H1 (cell line): ENCODE results near the gene PXDN. TPM values are rescaled to one million over a fixed set of nuclear protein-coding genes. Genes with fewer than 3 reads are reported as not detected.

Source experiments
- CTCF ChIA-PET: fragments of 300-600 bp; sonication (Branson Sonifier 250); formaldehyde crosslinking; loops from one replicate; lab custom pipeline; 2021; ENCODE audit not compliant: partially characterized antibody; lab: Charles Lee
- POLR2A ChIA-PET: fragments of 300-600 bp; sonication (Branson Sonifier 250); formaldehyde crosslinking; loops from one replicate; lab custom pipeline; 2021; ENCODE audit warnings: inconsistent platforms; ENCODE audit not compliant: partially characterized antibody; lab: Charles Lee
- DNase-seq, 2 experiments: peaks; one replicate each; pipeline versions ENCODE4 v3.0.0 to v3.0.0-alpha.2; 2010 to 2022; ENCODE audit warnings: low spot score in 2 of 2, low read depth in 1 of 2, mixed read lengths in 1 of 2
- FAIRE-seq: peaks from 2 replicates; lab custom pipeline; 2011; peaks lifted over from hg19 to GRCh38; lab: Jason Lieb, UNC
- H2AFZ ChIP-seq: 2 replicates; pipeline ENCODE4 v1.8.1; 2012; ENCODE audit warnings: low read length, inconsistent platforms
- H2AK5ac ChIP-seq: 2 replicates; pipeline ENCODE4 v1.6.1; 2013; ENCODE audit warnings: low read depth, low read length
- H2BK120ac ChIP-seq: replicated peaks from 2 replicates; pipeline ENCODE3; 2013; ENCODE audit warnings: low read depth, low read length, inconsistent platforms
- H2BK12ac ChIP-seq: 2 replicates; pipeline ENCODE4 v1.6.1; 2013; ENCODE audit warnings: low read depth, low read length
- H2BK15ac ChIP-seq: 2 replicates; pipeline ENCODE4 v1.6.1; 2013; ENCODE audit warnings: low read length
- H2BK20ac ChIP-seq: 2 replicates; pipeline ENCODE4 v1.6.1; 2013; ENCODE audit warnings: low read length
- H2BK5ac ChIP-seq: 2 replicates; pipeline ENCODE4 v1.6.1; 2013; ENCODE audit warnings: low read depth, low read length
- H3K14ac ChIP-seq: 2 replicates; pipeline ENCODE4 v1.6.1; 2013; ENCODE audit warnings: inconsistent platforms; ENCODE audit not compliant: insufficient read length
- H3K18ac ChIP-seq: 2 replicates; pipeline ENCODE4 v1.6.1; 2013; ENCODE audit warnings: low read length; ENCODE audit errors: extremely low read depth
- H3K23ac ChIP-seq: 2 replicates; pipeline ENCODE4 v1.6.1; 2013; ENCODE audit warnings: inconsistent platforms; ENCODE audit not compliant: insufficient read length
- H3K23me2 ChIP-seq: 2 replicates; pipeline ENCODE4 v1.6.1; 2013; ENCODE audit warnings: low read depth, low read length
- H3K27ac ChIP-seq: 2 replicates; pipeline ENCODE4 v1.6.1; 2011; ENCODE audit warnings: low read depth, low read length, inconsistent platforms
- H3K27me3 ChIP-seq, 4 experiments: replicated peaks in 1 of 4; 1 replicate in 1 of 4; 2 replicates in 3 of 4; pipeline versions ENCODE4 v1.6.1 to v1.8.1; 2011 to 2013; ENCODE audit warnings: low read length in 3 of 4, mild to moderate bottlenecking in 3 of 4, inconsistent platforms in 2 of 4, mixed read lengths in 2 of 4, moderate library complexity in 1 of 4; ENCODE audit not compliant: control insufficient read depth in 3 of 4, insufficient read depth in 3 of 4; ENCODE audit errors: extremely low read depth in 1 of 4
- H3K36me3 ChIP-seq, 4 experiments: 2 replicates each; pipeline versions ENCODE4 v1.6.1 to v1.8.1; 2011 to 2013; ENCODE audit warnings: mild to moderate bottlenecking in 4 of 4, low read length in 3 of 4, moderate library complexity in 2 of 4, control low read depth in 1 of 4, inconsistent platforms in 1 of 4; ENCODE audit not compliant: insufficient read depth in 4 of 4, control insufficient read depth in 2 of 4
- H3K4ac ChIP-seq: replicated peaks from 2 replicates; pipeline ENCODE3; 2013; ENCODE audit warnings: low read length, low read depth, mixed read lengths, inconsistent platforms; ENCODE audit not compliant: insufficient read length
- H3K4me1 ChIP-seq, 4 experiments: replicated peaks in 1 of 4; 1 replicate in 1 of 4; 2 replicates in 3 of 4; pipeline versions ENCODE4 v1.6.1 to v1.8.1; 2011 to 2013; ENCODE audit warnings: low read length in 3 of 4, inconsistent platforms in 2 of 4, mixed read lengths in 1 of 4; ENCODE audit not compliant: insufficient read depth in 4 of 4, control insufficient read depth in 3 of 4
- H3K4me2 ChIP-seq, 2 experiments: 2 replicates each; pipeline versions ENCODE4 v1.6.1 to v1.8.1; 2011 to 2013; ENCODE audit warnings: low read depth in 2 of 2, low read length in 2 of 2, control low read depth in 1 of 2, inconsistent platforms in 1 of 2, mild to moderate bottlenecking in 1 of 2; ENCODE audit not compliant: insufficient read depth in 1 of 2
- H3K4me3 ChIP-seq, 4 experiments: fragments of 200-600, 300-600 bp in 1 of 4; sonication (generic), shearing (Covaris generic), sonication (Bioruptor Twin) in 1 of 4; 2 replicates each; pipeline versions ENCODE4 v1.5.1 to v1.8.1; 2011 to 2016; ENCODE audit warnings: low read length in 4 of 4, low read depth in 3 of 4, control low read depth in 2 of 4, inconsistent platforms in 2 of 4, mild to moderate bottlenecking in 2 of 4, mixed read lengths in 1 of 4, moderate library complexity in 1 of 4; ENCODE audit not compliant: insufficient read depth in 2 of 4; ENCODE audit errors: extremely low read depth in 1 of 4
- H3K56ac ChIP-seq: replicated peaks from 2 replicates; pipeline ENCODE3; 2013; ENCODE audit warnings: low read depth, mild to moderate bottlenecking, mixed read lengths, low read length, inconsistent platforms; ENCODE audit not compliant: insufficient read length
- H3K79me1 ChIP-seq: 2 replicates; pipeline ENCODE4 v1.6.1; 2013; ENCODE audit warnings: low read depth, low read length, control low read depth
- H3K79me2 ChIP-seq, 2 experiments: 2 replicates each; pipeline versions ENCODE4 v1.6.1 to v1.8.1; 2012 to 2013; ENCODE audit warnings: low read length in 2 of 2, mild to moderate bottlenecking in 2 of 2, inconsistent platforms in 1 of 2; ENCODE audit not compliant: insufficient read depth in 2 of 2, control insufficient read depth in 1 of 2
- H3K9ac ChIP-seq, 4 experiments: replicated peaks in 1 of 4; 1 replicate in 1 of 4; 2 replicates in 3 of 4; pipeline versions ENCODE4 v1.6.1 to v1.8.1; 2011 to 2013; ENCODE audit warnings: low read depth in 3 of 4, low read length in 3 of 4, control low read depth in 2 of 4, mild to moderate bottlenecking in 2 of 4, moderate library complexity in 2 of 4, inconsistent platforms in 1 of 4; ENCODE audit errors: extremely low read depth in 1 of 4
- H3K9me3 ChIP-seq, 2 experiments: 2 replicates each; pipeline versions ENCODE4 v1.6.1 to v1.8.1; 2012 to 2013; ENCODE audit warnings: mild to moderate bottlenecking in 2 of 2, moderate library complexity in 2 of 2, control low read depth in 1 of 2, inconsistent platforms in 1 of 2, low read depth in 1 of 2, low read length in 1 of 2, mixed read lengths in 1 of 2; ENCODE audit not compliant: insufficient read depth in 2 of 2
- H4K20me1 ChIP-seq, 2 experiments: replicated peaks in 1 of 2; 2 replicates each; pipeline versions ENCODE3 to v1.8.1; 2011 to 2013; ENCODE audit warnings: inconsistent platforms in 2 of 2, low read length in 2 of 2, mild to moderate bottlenecking in 1 of 2; ENCODE audit not compliant: insufficient read depth in 2 of 2, control insufficient read depth in 1 of 2
- H4K5ac ChIP-seq: 2 replicates; pipeline ENCODE4 v1.6.1; 2013; ENCODE audit warnings: low read length, low read depth, mixed read lengths, inconsistent platforms; ENCODE audit not compliant: insufficient read length
- H4K8ac ChIP-seq: 2 replicates; pipeline ENCODE4 v1.8.0; 2013; ENCODE audit warnings: mild to moderate bottlenecking, moderate library complexity, low read length, inconsistent platforms; ENCODE audit not compliant: insufficient read depth; ENCODE audit errors: extremely low read depth
- H4K91ac ChIP-seq: replicated peaks from 2 replicates; pipeline ENCODE3; 2013; ENCODE audit warnings: low read length, mixed read lengths, inconsistent platforms; ENCODE audit not compliant: insufficient read length
- CHD2 ChIP-seq: IDR thresholded peaks from 2 replicates; pipeline ENCODE4 v1.6.1; 2012; ENCODE audit warnings: low read length, improper control_type of control experiment
- WGBS, 2 experiments: shearing (Covaris generic) in 1 of 2; methylation state at CpG; one replicate each; pipeline versions ENCODE4 v1.1.6 to v1.1.7; 2013 to 2015; ENCODE audit warnings: low lambda C conversion rate in 2 of 2, mixed read lengths in 2 of 2, inconsistent platforms in 1 of 2, low coverage in 1 of 2, missing lambda C conversion rate in 1 of 2; ENCODE audit not compliant: insufficient replicate concordance in 2 of 2, insufficient coverage in 1 of 2, insufficient read length in 1 of 2; ENCODE audit errors: extremely low coverage in 1 of 2, missing lambda C conversion rate in 1 of 2; 5-methylcytosine and 5-hydroxymethylcytosine counted together
- polyA plus RNA-seq, 7 experiments: library from polyadenylated mRNA; depleted of rRNA in 3 of 7; stranded (reverse) in 5 of 7; unstranded in 2 of 7; fragments of >200 nt in 5 of 7; fragments of 200-250 nt in 2 of 7; gene quantifications; 1 replicate in 5 of 7; 2 replicates in 1 of 7; 4 replicates in 1 of 7; pipeline versions ENCODE4 v1.2.1 to v1.2.3, GENCODE V29; 2011 to 2013; ENCODE audit warnings: missing spikeins in 2 of 7, mixed read lengths in 2 of 7
- total RNA-seq: library from RNA; stranded (reverse); fragmentation: NEBNext Ultra II Directional; extraction: Animal tissue kit (Norgen Biotek cat#: 25700); gene quantifications from 2 replicates; pipeline ENCODE4 v1.2.1, GENCODE V29; 2021

Gene PXDN
- total and polyA plus RNA-seq, 2 of the 8 experiments (the other 6 are each of a cell fraction or from before 2014, with no cell fraction given): 104 to 141 TPM

DNA sequence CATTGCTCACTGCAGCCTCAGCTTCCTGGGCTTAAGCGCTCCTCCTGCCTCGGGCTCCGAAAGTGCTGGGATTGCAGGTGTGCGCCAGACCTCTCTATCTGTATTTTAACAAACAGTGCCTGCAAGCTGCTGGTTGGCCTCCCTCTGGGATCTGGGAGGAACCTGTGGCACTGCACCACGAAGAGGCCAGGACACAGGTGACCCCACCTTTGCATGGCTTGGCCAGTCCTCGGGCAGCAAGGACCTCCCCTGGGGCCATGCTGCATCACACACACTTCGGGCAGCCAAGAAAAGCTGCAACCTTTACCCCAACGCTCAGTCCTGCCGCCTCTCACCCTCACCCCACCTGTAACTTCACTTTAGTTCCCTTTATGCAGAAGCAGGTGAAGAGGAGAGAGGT, 70.0 kb downstream of the PXDN start:
- Histone ChIP-seq H2BK20ac (no peak overlapping the region), H2BK15ac (no peak overlapping the region), H3K4me1 (no peaks in the 10 kb centered on the region), H4K5ac (no peak overlapping the region), H2BK12ac (no peak overlapping the region), H3K56ac (no peak overlapping the region), H3K23ac (no peak overlapping the region), H3K9ac (no peak overlapping the region), H2AFZ (no peak overlapping the region), H3K4me2 (no peak overlapping the region), H3K79me2 (no peaks in the 10 kb centered on the region), H3K4ac (no peak overlapping the region), H4K20me1 (peaks cover 3 to 10% of the 10 kb centered on the region in 2 experiments), H2AK5ac (no peak overlapping the region), H3K9me3 (no peaks in the 10 kb centered on the region), H4K91ac (no peak overlapping the region), H4K8ac (no peak overlapping the region), H3K27ac (no peak overlapping the region), H3K23me2 (peaks cover 4% of the 10 kb centered on the region; the same call in 1 of the 2 replicates), H3K36me3 (peaks cover 26 to 57% (median 48%) of the 10 kb centered on the region in 4 experiments), H3K79me1 (no peaks in the 10 kb centered on the region), H3K4me3 (no peak overlapping the region), H3K18ac (no peak overlapping the region), H3K14ac (no peak overlapping the region), H3K27me3 (no peaks in the 10 kb centered on the region), H2BK120ac (no peak overlapping the region), H2BK5ac (no peak overlapping the region)
- no peak for DNase-seq
- FAIRE-seq: no peak
- ChIA-PET POLR2A (no interaction called here), CTCF (interaction anchor here (1.7 to 3.7 kb wide), 5 partner anchors 10 to 95 kb away, joined by 3 to 14 read pairs (median 5); no protein-coding TSS in a partner anchor)
- 85% methylated on average over 9 of the region's 9 CpGs; no CpG with 5 or more reads in 1 of the 2 experiments for WGBS, 2 experiments
- TF ChIP-seq CHD2: no peak
